Measurements from ENCODE around the gene C1orf87.

GRCh38 chr1:59945790-59946189, 127.8 kb downstream of the C1orf87 start:
- TF ChIP-seq CTCF (conservative IDR thresholded peaks at IDR 0.05; ENCODE audit: low read depth, low read length) (no peak), EZH2 (IDR thresholded peaks at IDR 0.05; ENCODE audit: low read length, unreplicated experiment) (no peak), EZH2phosphoT487 (IDR thresholded peaks at IDR 0.05; ENCODE audit: borderline replicate concordance, low read length) (no peak)
